ENCODE data around the gene CPXM2. TPM values are rescaled to one million over a fixed set of nuclear protein-coding genes. Genes with fewer than 3 reads are reported as not detected.

CPXM2 gene
- total and polyA plus RNA-seq, 2 experiments from 2014 or later, result 14.8 to 19.8 TPM

DNA sequence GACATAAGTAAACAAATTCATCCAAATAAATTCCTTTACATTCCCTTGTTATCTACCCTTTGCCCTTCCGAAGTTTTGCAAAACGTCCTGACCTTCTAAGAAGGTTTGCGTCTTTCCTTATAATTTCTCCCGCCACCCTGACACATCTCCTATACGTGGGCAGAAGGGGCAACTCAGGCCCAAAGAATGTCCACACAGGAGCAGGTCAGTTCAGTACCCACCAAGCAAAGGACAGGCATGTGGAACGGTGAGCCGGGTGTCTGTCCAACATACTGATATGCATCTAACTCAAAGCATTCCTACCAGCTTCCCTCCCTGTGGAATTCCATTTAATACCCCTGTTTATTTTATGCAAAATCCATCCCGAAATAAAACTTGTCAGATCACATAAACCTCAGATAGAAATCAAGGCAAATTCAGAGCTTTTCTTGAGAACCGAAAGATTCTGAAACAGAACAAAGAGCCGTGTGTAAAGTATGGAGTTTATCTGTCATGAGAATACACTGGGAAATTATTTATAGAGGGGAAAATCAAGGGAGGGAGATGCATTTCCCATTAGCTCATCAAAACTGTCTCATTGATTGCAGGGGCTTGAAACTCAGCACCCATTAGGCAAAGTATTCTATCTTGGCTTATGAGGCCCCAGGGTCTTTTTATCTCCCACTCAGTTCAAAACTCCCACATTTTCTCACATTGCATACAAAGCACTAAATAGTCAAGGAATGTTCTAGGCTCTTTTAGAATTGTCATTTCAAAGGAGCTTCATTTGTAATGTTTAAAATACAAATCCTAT, 140.1 kb downstream of the CPXM2 start:
- in situ Hi-C loops (cut with MboI), result no loop called here
- H3K9ac ChIP-seq, result no peak overlapping the region
- H3K4me3 ChIP-seq, result no peak overlapping the region
- no peak for DNase-seq
- no peak for TF ChIP-seq EZH2 (IDR thresholded peaks at IDR 0.05; ENCODE audit: insufficient read depth, poor library complexity, severe bottlenecking)
- no peak for TF ChIP-seq EZH2phosphoT487 (IDR thresholded peaks at IDR 0.05; ENCODE audit: insufficient read depth, low read depth)
- no peak overlapping the region for H2AFZ ChIP-seq
- no peak overlapping the region for H3K4me2 ChIP-seq (ENCODE audit: unreplicated experiment)
- no peak overlapping the region for H3K27ac ChIP-seq
- H3K27me3 ChIP-seq (replicated peaks; ENCODE audit: insufficient read depth), result no peaks in the 10 kb centered on the region
- H3F3A ChIP-seq (ENCODE audit: insufficient read depth), result no peaks in the 10 kb centered on the region
- no peaks in the 10 kb centered on the region for H3K4me1 ChIP-seq (ENCODE audit: insufficient read depth)
- H3K36me3 ChIP-seq (ENCODE audit: low read depth), result no peaks in the 10 kb centered on the region
- WGBS, 2 experiments (ENCODE audit: low coverage in 1 of 2, low lambda C conversion rate in 2 of 2, missing lambda C conversion rate in 2 of 2), result 79 to 81% methylated on average over 10 of the region's 10 CpGs
- H4K20me1 ChIP-seq (ENCODE audit: insufficient read depth), result no peaks in the 10 kb centered on the region
- no peaks in the 10 kb centered on the region for H3K9me2 ChIP-seq (ENCODE audit: insufficient read depth)
- no peaks in the 10 kb centered on the region for H3K9me3 ChIP-seq (ENCODE audit: low read depth)
- no peaks in the 10 kb centered on the region for H3K79me2 ChIP-seq (ENCODE audit: insufficient read depth)

DNA sequence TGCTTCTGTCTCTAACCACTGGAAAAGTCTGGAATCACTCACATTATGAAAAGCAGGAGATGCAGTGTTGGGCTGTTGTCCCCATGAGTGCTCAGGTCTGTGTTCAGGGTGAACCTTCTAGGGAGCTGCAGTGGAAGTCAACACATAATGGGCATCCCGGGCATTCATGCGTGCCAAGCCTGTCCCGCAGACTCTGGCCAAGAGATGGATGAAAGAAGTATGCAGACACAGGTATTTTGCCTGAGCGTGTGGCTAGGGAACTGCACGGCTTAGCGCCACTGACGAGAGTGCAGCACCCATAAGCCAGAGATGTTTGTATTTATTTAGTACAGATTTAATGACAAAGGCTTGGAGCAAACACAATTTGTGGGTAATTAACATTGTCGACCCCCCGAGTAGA, 140.7 kb downstream of the CPXM2 start:
- Histone ChIP-seq H3K27ac (no peak overlapping the region), H3K4me1 (ENCODE audit: insufficient read depth) (no peaks in the 10 kb centered on the region), H3K9me2 (ENCODE audit: insufficient read depth) (no peaks in the 10 kb centered on the region), H3K9ac (no peak overlapping the region), H3K36me3 (ENCODE audit: low read depth) (no peaks in the 10 kb centered on the region), H3K4me3 (no peak overlapping the region), H3K79me2 (ENCODE audit: insufficient read depth) (no peaks in the 10 kb centered on the region), H3K27me3 (replicated peaks; ENCODE audit: insufficient read depth) (no peaks in the 10 kb centered on the region), H4K20me1 (ENCODE audit: insufficient read depth) (no peaks in the 10 kb centered on the region), H3F3A (ENCODE audit: insufficient read depth) (no peaks in the 10 kb centered on the region), H2AFZ (no peak overlapping the region), H3K9me3 (ENCODE audit: low read depth) (no peaks in the 10 kb centered on the region), H3K4me2 (ENCODE audit: unreplicated experiment) (no peak overlapping the region)
- DNase-seq, result no peak
- WGBS, 2 experiments (ENCODE audit: low coverage in 1 of 2, low lambda C conversion rate in 2 of 2, missing lambda C conversion rate in 2 of 2), result 76 to 77% methylated on average over 9 of the region's 9 CpGs
- TF ChIP-seq EZH2phosphoT487 (IDR thresholded peaks at IDR 0.05; ENCODE audit: insufficient read depth, low read depth) (no peak), EZH2 (IDR thresholded peaks at IDR 0.05; ENCODE audit: insufficient read depth, poor library complexity, severe bottlenecking) (no peak)
- in situ Hi-C loops (cut with MboI), result no loop called here

GRCh38 chr10:123748711-123749110, 142.9 kb downstream of the CPXM2 start:
- in situ Hi-C loops (cut with MboI), result no loop called here
- WGBS, 2 experiments (ENCODE audit: low coverage in 1 of 2, low lambda C conversion rate in 2 of 2, missing lambda C conversion rate in 2 of 2), result 80 to 81% methylated on average over 15 of the region's 15 CpGs
- DNase-seq, result no peak

DNA sequence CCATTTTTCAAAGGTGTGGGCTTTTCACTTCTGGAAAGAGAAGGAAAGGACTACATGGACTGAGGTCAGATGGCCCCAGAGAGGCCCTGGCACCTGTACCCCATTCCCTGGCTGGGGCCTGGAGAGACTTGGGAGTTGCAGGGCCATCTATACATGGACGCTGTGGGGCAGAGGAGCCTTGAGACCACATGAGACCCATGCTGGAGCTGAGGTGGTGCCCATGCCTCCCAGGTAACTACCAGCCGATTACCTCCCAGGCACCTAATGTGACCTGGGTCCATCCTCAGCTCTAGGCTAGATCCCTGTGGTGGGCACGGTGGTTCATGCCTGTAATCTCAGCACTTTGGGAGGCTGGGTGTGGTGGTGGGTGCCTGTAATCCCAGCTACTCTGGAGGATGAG, 144.2 kb downstream of the CPXM2 start:
- Histone ChIP-seq H3K27me3 (replicated peaks; ENCODE audit: insufficient read depth) (no peaks in the 10 kb centered on the region), H3K9ac (no peak overlapping the region), H2AFZ (no peak overlapping the region), H3K4me1 (ENCODE audit: insufficient read depth) (no peaks in the 10 kb centered on the region), H3K79me2 (ENCODE audit: insufficient read depth) (no peaks in the 10 kb centered on the region), H3K9me2 (ENCODE audit: insufficient read depth) (no peaks in the 10 kb centered on the region), H3K9me3 (ENCODE audit: low read depth) (no peaks in the 10 kb centered on the region), H3K4me2 (ENCODE audit: unreplicated experiment) (no peak overlapping the region), H3K27ac (no peak overlapping the region), H3K4me3 (no peak overlapping the region), H3F3A (ENCODE audit: insufficient read depth) (no peaks in the 10 kb centered on the region), H3K36me3 (ENCODE audit: low read depth) (no peaks in the 10 kb centered on the region), H4K20me1 (ENCODE audit: insufficient read depth) (no peaks in the 10 kb centered on the region)
- DNase-seq, result no peak
- in situ Hi-C loops (cut with MboI), result no loop called here
- 67 to 74% methylated on average over 3 of the region's 3 CpGs for WGBS, 2 experiments (ENCODE audit: low coverage in 1 of 2, low lambda C conversion rate in 2 of 2, missing lambda C conversion rate in 2 of 2)
- TF ChIP-seq EZH2phosphoT487 (IDR thresholded peaks at IDR 0.05; ENCODE audit: insufficient read depth, low read depth) (no peak), EZH2 (IDR thresholded peaks at IDR 0.05; ENCODE audit: insufficient read depth, poor library complexity, severe bottlenecking) (no peak)

More at GRCh38 chr10:123748711-123749110, 142.9 kb downstream of the CPXM2 start:
- no peak overlapping the region for H3K27ac ChIP-seq
- H3K9ac ChIP-seq, result no peak overlapping the region
- H3K4me2 ChIP-seq (ENCODE audit: unreplicated experiment), result no peak overlapping the region
- no peaks in the 10 kb centered on the region for H4K20me1 ChIP-seq (ENCODE audit: insufficient read depth)
- H3K4me3 ChIP-seq, result no peak overlapping the region
- TF ChIP-seq EZH2phosphoT487 (IDR thresholded peaks at IDR 0.05; ENCODE audit: insufficient read depth, low read depth), result no peak
- TF ChIP-seq EZH2 (IDR thresholded peaks at IDR 0.05; ENCODE audit: insufficient read depth, poor library complexity, severe bottlenecking), result no peak
- no peaks in the 10 kb centered on the region for H3K36me3 ChIP-seq (ENCODE audit: low read depth)
- H3K9me3 ChIP-seq (ENCODE audit: low read depth), result no peaks in the 10 kb centered on the region
- no peaks in the 10 kb centered on the region for H3K4me1 ChIP-seq (ENCODE audit: insufficient read depth)
- H3K79me2 ChIP-seq (ENCODE audit: insufficient read depth), result no peaks in the 10 kb centered on the region
- H3K27me3 ChIP-seq (replicated peaks; ENCODE audit: insufficient read depth), result no peaks in the 10 kb centered on the region
- no peaks in the 10 kb centered on the region for H3F3A ChIP-seq (ENCODE audit: insufficient read depth)
- H3K9me2 ChIP-seq (ENCODE audit: insufficient read depth), result no peaks in the 10 kb centered on the region
- no peak overlapping the region for H2AFZ ChIP-seq
